HL-60 (cell line): Measurements from ENCODE around the gene TMEM140.

Source experiments
- DNase-seq, 2 experiments: peaks; one replicate each; pipeline ENCODE4 v3.0.0-alpha.2; 2010 to 2020; ENCODE audit warnings: low read depth in 1 of 2, low spot score in 1 of 2
- H3K27ac ChIP-seq: fragments of 250-450 bp; sonication (Bioruptor Pico); replicated peaks from 2 replicates; pipeline ENCODE4 v1.5.1; 2020; ENCODE audit warnings: mild to moderate bottlenecking, moderate library complexity
- H3K27me3 ChIP-seq: fragments of 250-450 bp; sonication (Bioruptor Pico); 2 replicates; pipeline ENCODE4 v1.5.1; 2021; ENCODE audit warnings: mild to moderate bottlenecking, moderate library complexity; ENCODE audit not compliant: insufficient read depth, poor library complexity, severe bottlenecking
- H3K4me3 ChIP-seq: replicated peaks from 2 replicates; pipeline ENCODE4 v1.5.1; 2011; ENCODE audit warnings: mild to moderate bottlenecking, control low read depth, low read length; ENCODE audit not compliant: insufficient read depth
- GABPA ChIP-seq: IDR thresholded peaks from 2 replicates; pipeline ENCODE4 v1.6.1; 2012; ENCODE audit warnings: low read depth
- POLR2AphosphoS5 ChIP-seq: IDR thresholded peaks from 2 replicates; pipeline ENCODE4 v1.6.1; 2012; ENCODE audit warnings: low read depth
- SPI1 ChIP-seq: IDR thresholded peaks from 2 replicates; pipeline ENCODE4 v1.6.1; 2012; ENCODE audit warnings: low read depth, mild to moderate bottlenecking, borderline replicate concordance
- TF ChIP-seq, protein P1 (sequence below): IDR thresholded peaks from one replicate; pipeline ENCODE4 v1.5.1; 2011; ENCODE audit warnings: low read length, control low read depth, inconsistent platforms; ENCODE audit not compliant: insufficient read depth
- TF ChIP-seq, protein P2 (sequence below): IDR thresholded peaks from 2 replicates; pipeline ENCODE4 v1.6.1; 2012; ENCODE audit warnings: low read depth; ENCODE audit not compliant: insufficient replicate concordance

Gene TMEM140

DNA sequence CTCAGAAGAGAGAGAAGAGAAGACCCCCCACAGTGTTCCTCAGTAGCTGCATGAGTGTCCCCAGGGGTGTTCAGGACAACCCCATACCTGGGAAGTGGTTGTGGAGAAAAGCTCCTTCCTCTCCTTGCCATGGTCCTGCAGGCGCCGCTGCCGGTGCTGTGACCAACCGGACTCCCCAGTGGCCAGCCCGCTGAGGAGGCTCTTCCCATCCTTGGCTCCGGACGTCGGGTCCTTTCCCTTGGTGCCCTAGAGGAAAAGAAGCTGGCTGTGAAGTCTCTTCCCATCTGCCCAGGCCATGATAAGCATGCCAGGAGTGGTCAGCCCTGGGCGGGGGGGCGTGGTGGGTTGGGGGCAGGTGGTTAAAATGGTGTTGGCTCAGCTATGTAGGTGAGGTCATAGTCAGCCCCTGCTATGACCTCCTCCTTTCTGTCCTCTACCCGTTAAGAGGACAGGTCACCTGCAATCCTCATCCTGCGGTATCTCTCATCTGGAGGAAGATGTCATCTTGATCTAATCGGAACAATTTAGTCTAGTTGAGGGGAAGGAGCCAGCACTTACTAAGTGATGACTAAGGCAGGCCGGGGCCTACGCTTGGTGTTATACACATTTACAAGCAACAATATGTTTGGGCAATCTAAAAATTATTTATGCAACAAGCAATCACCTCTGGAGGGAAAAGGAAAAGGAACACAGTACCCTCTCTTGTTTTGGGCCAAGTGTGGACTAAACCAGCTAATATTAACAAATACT is 50.2 kb downstream of the TMEM140 start:
- H3K4me3 ChIP-seq: no peak overlapping the region
- no peak for DNase-seq
- H3K27ac ChIP-seq: no peak overlapping the region
- TF ChIP-seq GABPA (no peak), SPI1 (no peak), POLR2AphosphoS5 (no peak)
- TF ChIP-seq, protein P1, sequence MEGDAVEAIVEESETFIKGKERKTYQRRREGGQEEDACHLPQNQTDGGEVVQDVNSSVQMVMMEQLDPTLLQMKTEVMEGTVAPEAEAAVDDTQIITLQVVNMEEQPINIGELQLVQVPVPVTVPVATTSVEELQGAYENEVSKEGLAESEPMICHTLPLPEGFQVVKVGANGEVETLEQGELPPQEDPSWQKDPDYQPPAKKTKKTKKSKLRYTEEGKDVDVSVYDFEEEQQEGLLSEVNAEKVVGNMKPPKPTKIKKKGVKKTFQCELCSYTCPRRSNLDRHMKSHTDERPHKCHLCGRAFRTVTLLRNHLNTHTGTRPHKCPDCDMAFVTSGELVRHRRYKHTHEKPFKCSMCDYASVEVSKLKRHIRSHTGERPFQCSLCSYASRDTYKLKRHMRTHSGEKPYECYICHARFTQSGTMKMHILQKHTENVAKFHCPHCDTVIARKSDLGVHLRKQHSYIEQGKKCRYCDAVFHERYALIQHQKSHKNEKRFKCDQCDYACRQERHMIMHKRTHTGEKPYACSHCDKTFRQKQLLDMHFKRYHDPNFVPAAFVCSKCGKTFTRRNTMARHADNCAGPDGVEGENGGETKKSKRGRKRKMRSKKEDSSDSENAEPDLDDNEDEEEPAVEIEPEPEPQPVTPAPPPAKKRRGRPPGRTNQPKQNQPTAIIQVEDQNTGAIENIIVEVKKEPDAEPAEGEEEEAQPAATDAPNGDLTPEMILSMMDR: no peak
- TF ChIP-seq, protein P2, sequence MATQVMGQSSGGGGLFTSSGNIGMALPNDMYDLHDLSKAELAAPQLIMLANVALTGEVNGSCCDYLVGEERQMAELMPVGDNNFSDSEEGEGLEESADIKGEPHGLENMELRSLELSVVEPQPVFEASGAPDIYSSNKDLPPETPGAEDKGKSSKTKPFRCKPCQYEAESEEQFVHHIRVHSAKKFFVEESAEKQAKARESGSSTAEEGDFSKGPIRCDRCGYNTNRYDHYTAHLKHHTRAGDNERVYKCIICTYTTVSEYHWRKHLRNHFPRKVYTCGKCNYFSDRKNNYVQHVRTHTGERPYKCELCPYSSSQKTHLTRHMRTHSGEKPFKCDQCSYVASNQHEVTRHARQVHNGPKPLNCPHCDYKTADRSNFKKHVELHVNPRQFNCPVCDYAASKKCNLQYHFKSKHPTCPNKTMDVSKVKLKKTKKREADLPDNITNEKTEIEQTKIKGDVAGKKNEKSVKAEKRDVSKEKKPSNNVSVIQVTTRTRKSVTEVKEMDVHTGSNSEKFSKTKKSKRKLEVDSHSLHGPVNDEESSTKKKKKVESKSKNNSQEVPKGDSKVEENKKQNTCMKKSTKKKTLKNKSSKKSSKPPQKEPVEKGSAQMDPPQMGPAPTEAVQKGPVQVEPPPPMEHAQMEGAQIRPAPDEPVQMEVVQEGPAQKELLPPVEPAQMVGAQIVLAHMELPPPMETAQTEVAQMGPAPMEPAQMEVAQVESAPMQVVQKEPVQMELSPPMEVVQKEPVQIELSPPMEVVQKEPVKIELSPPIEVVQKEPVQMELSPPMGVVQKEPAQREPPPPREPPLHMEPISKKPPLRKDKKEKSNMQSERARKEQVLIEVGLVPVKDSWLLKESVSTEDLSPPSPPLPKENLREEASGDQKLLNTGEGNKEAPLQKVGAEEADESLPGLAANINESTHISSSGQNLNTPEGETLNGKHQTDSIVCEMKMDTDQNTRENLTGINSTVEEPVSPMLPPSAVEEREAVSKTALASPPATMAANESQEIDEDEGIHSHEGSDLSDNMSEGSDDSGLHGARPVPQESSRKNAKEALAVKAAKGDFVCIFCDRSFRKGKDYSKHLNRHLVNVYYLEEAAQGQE: no peak
- no peaks in the 10 kb centered on the region for H3K27me3 ChIP-seq

DNA sequence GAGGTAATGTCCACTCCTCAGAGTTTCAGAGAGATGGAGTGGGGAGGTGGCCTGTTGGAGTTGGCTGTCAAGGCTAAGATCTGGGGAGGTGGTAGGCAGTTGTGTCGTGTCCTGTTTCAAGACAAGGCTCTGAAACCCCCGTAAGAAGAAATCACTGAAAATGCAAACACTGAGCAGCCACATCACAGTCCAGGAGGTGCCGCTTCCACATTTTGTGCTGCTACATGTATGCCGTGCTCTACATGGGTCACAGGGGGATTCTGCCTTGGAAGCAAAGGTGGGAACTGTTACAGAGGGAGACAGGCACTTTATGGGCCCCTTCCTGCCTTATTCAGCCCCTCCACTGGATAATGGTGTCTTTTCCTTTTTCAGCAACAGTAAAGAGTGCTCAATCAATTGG is 51.6 kb downstream of the TMEM140 start:
- Histone ChIP-seq H3K27ac (no peak overlapping the region), H3K4me3 (no peak overlapping the region), H3K27me3 (no peaks in the 10 kb centered on the region)
- no peak for TF ChIP-seq POLR2AphosphoS5
- TF ChIP-seq GABPA: no peak
- TF ChIP-seq, protein P1: no peak
- TF ChIP-seq SPI1: no peak
- TF ChIP-seq, protein P2: no peak
- no peak for DNase-seq

DNA sequence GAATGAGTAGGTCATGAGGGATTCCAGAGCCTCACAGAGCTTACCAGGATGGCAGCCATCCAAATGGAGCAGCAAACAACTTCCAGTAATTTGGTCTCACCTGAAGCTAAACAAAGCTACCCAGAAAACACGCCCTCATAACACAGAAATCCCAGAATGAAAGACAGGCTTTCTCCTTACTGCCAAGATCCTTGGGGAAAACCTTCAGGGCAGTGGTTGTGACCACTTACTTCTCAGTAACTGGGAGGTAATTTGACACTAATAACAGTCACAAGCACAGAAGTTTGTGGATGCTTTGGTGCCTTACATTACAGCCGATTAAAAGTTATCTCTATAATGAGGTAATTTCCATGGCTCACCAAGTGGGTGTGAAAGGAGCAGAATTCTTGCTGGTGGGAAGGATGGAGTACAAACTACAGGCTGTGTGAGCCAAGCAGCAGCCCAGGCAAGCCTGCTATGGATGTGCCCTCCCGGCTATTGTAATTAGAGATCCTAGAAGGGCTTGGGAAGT is 53.0 kb downstream of the TMEM140 start:
- DNase-seq: no peak

More for the DNA sequence above, 53.0 kb downstream of the TMEM140 start:
- H3K27me3 ChIP-seq: no peaks in the 10 kb centered on the region
- TF ChIP-seq, protein P1: no peak
- TF ChIP-seq, protein P2: no peak
- no peak for TF ChIP-seq POLR2AphosphoS5
- no peak for TF ChIP-seq GABPA
- TF ChIP-seq SPI1: no peak
- H3K4me3 ChIP-seq: no peak overlapping the region
- H3K27ac ChIP-seq: no peak overlapping the region
